Kidney (tissue), 14 donors: ENCODE measurements around the gene NUP107. TPM values are rescaled to one million over a fixed set of nuclear protein-coding genes. Genes with fewer than 3 reads are reported as not detected.
"Not testable (repeated sequence)": the region's sequence is repeated elsewhere in the genome, so short reads cannot be mapped to it uniquely, and the experiment has no call there.

Experiments
- DNase-seq, 5 donors: peaks; one replicate each; pipeline ENCODE4 v3.0.0-alpha.2; 2013 to 2020
- FAIRE-seq: peaks from 2 replicates; lab custom pipeline; 2012; peaks lifted over from hg19 to GRCh38; lab: Jason Lieb, UNC
- H3K27ac ChIP-seq, 2 donors: one replicate each; pipeline ENCODE4 v1.7.0; 2013; ENCODE audit warnings: low read depth in 2 of 2, low read length in 2 of 2, inconsistent platforms in 1 of 2
- H3K27me3 ChIP-seq: one replicate; pipeline ENCODE4 v1.7.1; 2013; ENCODE audit warnings: low read length, inconsistent platforms; ENCODE audit not compliant: control insufficient read depth, insufficient read depth
- H3K36me3 ChIP-seq, 3 donors: one replicate each; pipeline versions ENCODE4 v1.7.0 to v1.7.1; 2013; ENCODE audit warnings: low read length in 3 of 3, control low read depth in 1 of 3, inconsistent platforms in 1 of 3; ENCODE audit not compliant: insufficient read depth in 3 of 3, control insufficient read depth in 2 of 3
- H3K4me1 ChIP-seq, 3 donors: one replicate each; pipeline versions ENCODE4 v1.7.0 to v1.7.1; 2013; ENCODE audit warnings: low read length in 3 of 3, inconsistent platforms in 1 of 3, low read depth in 1 of 3; ENCODE audit not compliant: control insufficient read depth in 2 of 3, insufficient read depth in 2 of 3
- H3K4me3 ChIP-seq, 3 donors: one replicate each; pipeline versions ENCODE4 v1.7.0 to v1.8.1; 2013; ENCODE audit warnings: low read length in 3 of 3, control low read depth in 1 of 3, inconsistent platforms in 1 of 3
- H3K9ac ChIP-seq, 3 donors: one replicate each; pipeline versions ENCODE4 v1.7.0 to v1.7.1; 2013; ENCODE audit warnings: low read length in 3 of 3, control low read depth in 1 of 3, inconsistent platforms in 1 of 3
- H3K9me3 ChIP-seq, 3 donors: one replicate each; pipeline versions ENCODE4 v1.7.0 to v1.7.1; 2013; ENCODE audit warnings: low read length in 3 of 3, control low read depth in 1 of 3, inconsistent platforms in 1 of 3; ENCODE audit not compliant: control insufficient read depth in 2 of 3, insufficient read depth in 1 of 3
- intact Hi-C: fragments of 100-400 bp; cut with DNase I; formaldehyde crosslinking; loops from one replicate; pipeline ENCODE4 v1.11.1; 2022
- polyA plus RNA-seq: library from polyadenylated mRNA; stranded (reverse); fragments of 350-450 nt; fragmentation: Illumina TruSeq; extraction: RNeasy Lipid Tissue Mini Kit (QIAGEN cat#74804); gene quantifications from one replicate; pipeline ENCODE4 v1.2.3, GENCODE V29; 2014; ENCODE audit warnings: low read depth, low replicate concordance; ENCODE audit not compliant: insufficient read depth
- total RNA-seq: library from RNA; stranded (reverse); fragmentation: NEBNext Ultra II Directional; extraction: Animal tissue kit (Norgen Biotek cat#: 25700); gene quantifications from one replicate; pipeline ENCODE4 v1.2.1, GENCODE V29; 2021
- TF ChIP-seq, protein P1 (sequence below): IDR thresholded peaks from 3 replicates; pipeline ENCODE4 v1.5.1; 2012; ENCODE audit warnings: mild to moderate bottlenecking, moderate library complexity, borderline replicate concordance; ENCODE audit not compliant: insufficient read depth; ENCODE audit errors: extremely low read depth
- donor health status: control.
- donor health status: control.
- donor health status: control.
- donor health status: control.
- donor health status: control.
- donor health status: DM: yes; HTN: yes; CAD: no.
- donor health status: Normal renal cell carcinoma (clear cell type).

Gene NUP107
- total and polyA plus RNA-seq, 2 donors from 2014 or later: 10.6 to 34.4 TPM

DNA sequence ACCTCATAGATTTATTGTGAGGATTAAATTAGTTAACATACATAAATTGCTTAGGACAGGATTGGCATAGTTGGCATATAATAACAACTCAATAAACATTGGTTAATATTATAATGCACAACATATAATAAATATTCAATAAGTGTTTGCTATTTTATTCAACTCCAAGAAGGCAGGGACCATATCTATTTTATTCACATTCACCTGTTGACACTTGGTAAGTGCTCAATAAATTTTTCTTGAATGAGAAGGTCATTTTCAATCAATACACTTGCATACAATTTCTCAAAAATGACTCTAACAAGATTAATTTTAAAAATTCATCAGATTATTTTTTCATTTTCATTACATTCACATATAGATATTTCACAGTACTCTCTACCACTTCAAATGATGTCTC lies 12.4 kb upstream of the NUP107 start:
- TF ChIP-seq, protein P1, sequence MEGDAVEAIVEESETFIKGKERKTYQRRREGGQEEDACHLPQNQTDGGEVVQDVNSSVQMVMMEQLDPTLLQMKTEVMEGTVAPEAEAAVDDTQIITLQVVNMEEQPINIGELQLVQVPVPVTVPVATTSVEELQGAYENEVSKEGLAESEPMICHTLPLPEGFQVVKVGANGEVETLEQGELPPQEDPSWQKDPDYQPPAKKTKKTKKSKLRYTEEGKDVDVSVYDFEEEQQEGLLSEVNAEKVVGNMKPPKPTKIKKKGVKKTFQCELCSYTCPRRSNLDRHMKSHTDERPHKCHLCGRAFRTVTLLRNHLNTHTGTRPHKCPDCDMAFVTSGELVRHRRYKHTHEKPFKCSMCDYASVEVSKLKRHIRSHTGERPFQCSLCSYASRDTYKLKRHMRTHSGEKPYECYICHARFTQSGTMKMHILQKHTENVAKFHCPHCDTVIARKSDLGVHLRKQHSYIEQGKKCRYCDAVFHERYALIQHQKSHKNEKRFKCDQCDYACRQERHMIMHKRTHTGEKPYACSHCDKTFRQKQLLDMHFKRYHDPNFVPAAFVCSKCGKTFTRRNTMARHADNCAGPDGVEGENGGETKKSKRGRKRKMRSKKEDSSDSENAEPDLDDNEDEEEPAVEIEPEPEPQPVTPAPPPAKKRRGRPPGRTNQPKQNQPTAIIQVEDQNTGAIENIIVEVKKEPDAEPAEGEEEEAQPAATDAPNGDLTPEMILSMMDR: no peak
- intact Hi-C loops: no loop called here
- no peak overlapping the region for H3K27ac ChIP-seq
- H3K4me1 ChIP-seq: no peaks in the 10 kb centered on the region
- H3K36me3 ChIP-seq: no peaks in the 10 kb centered on the region
- no peak overlapping the region for H3K9ac ChIP-seq
- no peak overlapping the region for H3K4me3 ChIP-seq
- no peaks in the 10 kb centered on the region for H3K9me3 ChIP-seq
- no peak for DNase-seq
- no peaks in the 10 kb centered on the region for H3K27me3 ChIP-seq
- FAIRE-seq: no peak

DNA sequence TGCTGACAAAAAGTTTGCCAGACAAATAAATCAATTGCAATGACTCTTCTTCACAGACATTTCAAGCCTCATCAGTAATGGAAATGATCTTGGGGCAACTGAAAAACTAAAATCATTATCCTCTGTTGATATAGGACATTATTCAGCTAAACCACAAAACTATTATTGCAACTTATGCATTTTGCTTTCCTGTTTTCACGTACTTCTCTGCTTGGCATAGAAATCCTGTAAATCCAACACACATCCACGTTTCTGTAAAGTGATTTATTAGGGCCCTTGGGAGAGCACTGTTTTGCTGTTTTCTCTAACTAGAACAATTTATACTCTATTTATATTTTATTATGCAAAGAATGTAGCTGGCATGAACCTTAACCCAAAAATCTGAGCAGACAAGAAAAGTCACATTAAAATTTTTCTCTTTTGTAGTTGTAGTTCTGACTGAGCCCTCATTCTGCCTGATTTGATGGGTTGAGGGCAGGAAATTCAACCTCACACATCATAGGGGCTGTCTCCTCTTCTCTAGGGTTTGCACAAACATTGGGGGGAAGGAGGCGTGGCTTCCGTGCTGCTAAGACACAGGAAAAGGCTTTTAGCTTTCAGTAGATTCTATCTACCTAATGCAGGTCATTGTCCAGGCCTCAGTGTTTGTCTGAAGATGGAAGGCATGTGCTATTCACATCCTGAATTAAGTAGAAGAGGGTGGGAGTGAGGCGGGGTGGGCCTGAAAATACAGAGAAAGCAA lies 11.5 kb upstream of the NUP107 start:
- Histone ChIP-seq H3K36me3 (no peaks in the 10 kb centered on the region), H3K9ac (no peak overlapping the region), H3K27ac (no peak overlapping the region), H3K27me3 (no peaks in the 10 kb centered on the region), H3K9me3 (no peaks in the 10 kb centered on the region), H3K4me3 (no peak overlapping the region), H3K4me1 (no peaks in the 10 kb centered on the region)
- FAIRE-seq (no peak), DNase-seq (peak in 1 of 5 donors; percentile 23)
- intact Hi-C loops: no loop called here
- TF ChIP-seq, protein P1: no peak

DNA sequence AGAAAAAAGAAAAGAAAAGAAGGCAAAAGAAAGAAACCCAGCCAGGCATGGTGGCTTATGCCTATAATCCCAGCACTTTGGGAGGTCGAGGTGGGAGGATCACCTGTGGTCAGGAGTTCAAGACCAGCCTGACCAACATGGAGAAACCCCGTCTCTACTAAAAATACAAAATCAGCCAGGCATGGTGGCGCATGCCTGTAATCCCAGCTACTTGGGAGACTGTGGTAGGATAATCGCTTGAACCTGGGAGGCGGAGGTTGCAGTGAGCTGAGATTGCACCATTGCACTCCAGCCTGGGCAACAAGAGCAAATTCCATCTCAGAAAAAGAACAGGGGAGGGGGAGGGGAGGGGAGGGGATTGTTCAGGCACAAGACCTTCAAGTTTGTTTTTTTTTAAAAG lies 9.9 kb upstream of the NUP107 start:
- H3K4me1 ChIP-seq, H3K27ac ChIP-seq, H3K9me3 ChIP-seq, H3K9ac ChIP-seq, intact Hi-C loops, DNase-seq, H3K4me3 ChIP-seq, FAIRE-seq, H3K36me3 ChIP-seq, H3K27me3 ChIP-seq: not testable (repeated sequence)

DNA sequence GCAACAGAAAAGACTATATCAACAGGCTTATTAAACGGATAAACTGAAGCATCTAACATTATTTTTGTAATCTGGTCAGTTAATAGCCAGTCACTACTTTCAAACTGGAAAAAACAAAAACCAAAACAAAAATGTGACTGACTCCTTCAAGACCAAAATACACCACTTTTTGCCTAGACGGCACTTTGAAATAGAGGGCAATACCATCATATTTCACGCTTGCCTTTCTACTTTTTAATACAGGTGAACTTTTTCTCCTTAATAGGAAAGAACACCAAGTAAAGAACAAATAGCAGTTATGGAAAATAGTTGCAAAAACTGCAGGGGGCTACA lies 550 bp upstream of the NUP107 start:
- Histone ChIP-seq H3K27me3 (no peaks in the 10 kb centered on the region), H3K4me1 (peaks cover 0 to 7% (median 4%) of the 10 kb centered on the region in 3 donors), H3K36me3 (no peaks in the 10 kb centered on the region), H3K27ac (peak overlapping the region; percentile 75 to 85), H3K9ac (peak overlapping the region; percentile 50 to 93 (median 53)), H3K4me3 (peak overlapping the region; percentile 95 to 99 (median 97)), H3K9me3 (no peaks in the 10 kb centered on the region)
- TF ChIP-seq, protein P1: no peak
- DNase-seq (no peak), FAIRE-seq (no peak)
- intact Hi-C loops: no loop called here
